GM19328 (cell line): ENCODE data around the gene ABHD16A.
"Not testable (repeated sequence)": the region's sequence is repeated elsewhere in the genome, so short reads cannot be mapped to it uniquely, and the experiment has no call there.

Experiments
- ATAC-seq: cut with Tn5 transposase; IDR thresholded peaks from one replicate; pipeline ENCODE4 v1.9.1; 2021; ENCODE audit warnings: mild to moderate bottlenecking, moderate library complexity; ENCODE audit not compliant: unreplicated experiment

Gene ABHD16A

GRCh38 chr6:31715022-31715958, 12.2 kb upstream of the ABHD16A start, which contains the start of gene LY6G6D:
Gene LY6G6D (plus strand): TSS chr6:31715348. CDS start chr6:31715356, 8 bp downstream.
- ATAC-seq, result no peak

GRCh38 chr6:31713991-31714684, 11.0 kb upstream of the ABHD16A start:
- no peak for ATAC-seq

- no peak for ATAC-seq
These were observed 10.3 kb upstream of the ABHD16A start for GRCh38 chr6:31713465-31713864.

- ATAC-seq, result no peak
These were observed 9.2 kb upstream of the ABHD16A start for GRCh38 chr6:31712296-31712695.

- ATAC-seq, result no peak
These were observed 8.1 kb upstream of the ABHD16A start for GRCh38 chr6:31711233-31711632.

GRCh38 chr6:31710523-31711219, 7.5 kb upstream of the ABHD16A start:
- no peak for ATAC-seq

GRCh38 chr6:31709157-31709556, 6.0 kb upstream of the ABHD16A start:
- not testable (repeated sequence) for ATAC-seq

- no peak for ATAC-seq
These were observed 5.1 kb upstream of the ABHD16A start for GRCh38 chr6:31708224-31708623.

GRCh38 chr6:31707701-31708100, 4.6 kb upstream of the ABHD16A start:
- no peak for ATAC-seq

- ATAC-seq, result no peak
These were observed 3.5 kb upstream of the ABHD16A start, which contains the start of gene LY6G6F for GRCh38 chr6:31706599-31706998. Gene LY6G6F (plus strand): TSS chr6:31706866. CDS start chr6:31706907, 41 bp downstream.

GRCh38 chr6:31705931-31706330, 2.8 kb upstream of the ABHD16A start:
- ATAC-seq, result no peak

- no peak for ATAC-seq
These were observed 712 bp downstream of the ABHD16A start for GRCh38 chr6:31702405-31702818.

GRCh38 chr6:31701666-31702404, 1.3 kb downstream of the ABHD16A start:
- ATAC-seq, result no peak

GRCh38 chr6:31700740-31701401, 2.3 kb downstream of the ABHD16A start:
- no peak for ATAC-seq

GRCh38 chr6:31697555-31697954, 5.6 kb downstream of the ABHD16A start:
- no peak for ATAC-seq

- no peak for ATAC-seq
These were observed 9.6 kb downstream of the ABHD16A start for GRCh38 chr6:31693535-31693934.

- no peak for ATAC-seq
These were observed 10.2 kb downstream of the ABHD16A start for GRCh38 chr6:31692886-31693285.

- ATAC-seq, result no peak
These were observed 10.8 kb downstream of the ABHD16A start for GRCh38 chr6:31692353-31692752.

- no peak for ATAC-seq
These were observed 11.5 kb downstream of the ABHD16A start for GRCh38 chr6:31691564-31692108.

- no peak for ATAC-seq
These were observed 12.1 kb downstream of the ABHD16A start for GRCh38 chr6:31691078-31691463.
